HG02678 (cell line): ENCODE measurements around the gene CCDC141.
"Not testable (repeated sequence)": the region's sequence is repeated elsewhere in the genome, so short reads cannot be mapped to it uniquely, and the experiment has no call there.

Experiments
- ATAC-seq: cut with Tn5 transposase; IDR thresholded peaks from one replicate; pipeline ENCODE4 v1.9.1; 2021; ENCODE audit warnings: mild to moderate bottlenecking, moderate library complexity; ENCODE audit not compliant: unreplicated experiment

The CCDC141 gene

GRCh38 chr2:179049546-179050311 is at the start of gene CCDC141:
Gene CCDC141, minus strand, starts transcription at chr2:179050137. Its CDS starts 196 bp downstream, at chr2:179049941.
- peak; percentile 65 for ATAC-seq

- no peak for ATAC-seq
Observed at GRCh38 chr2:179098080-179098689, 48.2 kb upstream of the CCDC141 start.

- no peak for ATAC-seq
Observed at GRCh38 chr2:179097131-179097530, 47.2 kb upstream of the CCDC141 start.

- peak; percentile 96 for ATAC-seq
Observed at GRCh38 chr2:179096090-179096489, 46.2 kb upstream of the CCDC141 start.

- ATAC-seq: not testable (repeated sequence)
Observed at GRCh38 chr2:179092912-179093311, 43.0 kb upstream of the CCDC141 start.

GRCh38 chr2:179082697-179083096 is 32.8 kb upstream of the CCDC141 start:
- no peak for ATAC-seq

GRCh38 chr2:179081954-179082353 is 32.0 kb upstream of the CCDC141 start:
- ATAC-seq: no peak

GRCh38 chr2:179072527-179072926 is 22.6 kb upstream of the CCDC141 start:
- no peak for ATAC-seq

- ATAC-seq: no peak
Observed at GRCh38 chr2:179071810-179072355, 21.9 kb upstream of the CCDC141 start.

GRCh38 chr2:179070895-179071294 is 21.0 kb upstream of the CCDC141 start:
- no peak for ATAC-seq

GRCh38 chr2:179069685-179070084 is 19.7 kb upstream of the CCDC141 start:
- no peak for ATAC-seq

GRCh38 chr2:179068991-179069643 is 19.2 kb upstream of the CCDC141 start:
- ATAC-seq: no peak

- peak; percentile 88 for ATAC-seq
Observed at GRCh38 chr2:179059026-179059700, 9.2 kb upstream of the CCDC141 start.

- no peak for ATAC-seq
Observed at GRCh38 chr2:179057737-179058136, 7.8 kb upstream of the CCDC141 start.

GRCh38 chr2:179053568-179053967 is 3.6 kb upstream of the CCDC141 start:
- ATAC-seq: not testable (repeated sequence)

- ATAC-seq: no peak
Observed at GRCh38 chr2:179051250-179051649, 1.3 kb upstream of the CCDC141 start.

GRCh38 chr2:179050755-179051154 is 818 bp upstream of the CCDC141 start:
- no peak for ATAC-seq

GRCh38 chr2:179049203-179049545 is 763 bp downstream of the CCDC141 start:
- ATAC-seq: peak; percentile 36

- ATAC-seq: no peak
Observed at GRCh38 chr2:179048099-179048498, 1.8 kb downstream of the CCDC141 start.

GRCh38 chr2:179045602-179046001 is 4.3 kb downstream of the CCDC141 start:
- ATAC-seq: not testable (repeated sequence)

- ATAC-seq: no peak
Observed at GRCh38 chr2:179044500-179044899, 5.4 kb downstream of the CCDC141 start.
